Right atrium auricular region (tissue), 2 donors: Measurements from ENCODE around the gene RNF114. TPM values are rescaled to one million over a fixed set of nuclear protein-coding genes. Genes with fewer than 3 reads are reported as not detected.
A peak's percentile ranks its signal among the peaks of the same experiment; 100 is the strongest.

Experiments
- DNase-seq: peaks from one replicate; pipeline ENCODE4 v3.0.0-alpha.2; 2019; ENCODE audit warnings: low spot score
- H3K27ac ChIP-seq, 2 donors: fragments of 200-600 bp; sonication (generic); 1 replicate in 1 of 2; 2 replicates in 1 of 2; pipeline ENCODE4 v1.5.1; 2016 to 2019
- H3K27me3 ChIP-seq, 2 donors: fragments of 200-600 bp; sonication (generic); one replicate each; pipeline versions ENCODE4 v1.5.1 to v1.6.0; 2017 to 2019
- H3K36me3 ChIP-seq: fragments of 200-600 bp; sonication (generic); one replicate; pipeline ENCODE4 v1.5.1; 2016
- H3K4me1 ChIP-seq, 2 donors: fragments of 200-600 bp; sonication (generic); one replicate each; pipeline versions ENCODE4 v1.5.1 to v1.6.0; 2017 to 2019
- H3K4me3 ChIP-seq, 2 donors: fragments of 200-600 bp; sonication (generic); 1 replicate in 1 of 2; 2 replicates in 1 of 2; pipeline ENCODE4 v1.5.1; 2017 to 2019; ENCODE audit warnings: mild to moderate bottlenecking in 1 of 2, moderate library complexity in 1 of 2
- H3K9me3 ChIP-seq, 2 donors: fragments of 200-600 bp; sonication (generic); one replicate each; pipeline ENCODE4 v1.5.1; 2019
- CTCF ChIP-seq, 2 donors: fragments of 200-600 bp; sonication (generic); IDR thresholded peaks; one replicate each; pipeline ENCODE4 v1.5.1; 2019; ENCODE audit warnings: antibody characterized with exemption in 2 of 2
- total RNA-seq, 2 donors: library from RNA; depleted of rRNA; stranded (reverse); fragments of >200 nt; gene quantifications; one replicate each; pipeline ENCODE4 v1.1.0, GENCODE V29; 2016

The RNF114 gene
- total RNA-seq, 2 donors from 2014 or later, result 40.2 to 117 TPM

DNA sequence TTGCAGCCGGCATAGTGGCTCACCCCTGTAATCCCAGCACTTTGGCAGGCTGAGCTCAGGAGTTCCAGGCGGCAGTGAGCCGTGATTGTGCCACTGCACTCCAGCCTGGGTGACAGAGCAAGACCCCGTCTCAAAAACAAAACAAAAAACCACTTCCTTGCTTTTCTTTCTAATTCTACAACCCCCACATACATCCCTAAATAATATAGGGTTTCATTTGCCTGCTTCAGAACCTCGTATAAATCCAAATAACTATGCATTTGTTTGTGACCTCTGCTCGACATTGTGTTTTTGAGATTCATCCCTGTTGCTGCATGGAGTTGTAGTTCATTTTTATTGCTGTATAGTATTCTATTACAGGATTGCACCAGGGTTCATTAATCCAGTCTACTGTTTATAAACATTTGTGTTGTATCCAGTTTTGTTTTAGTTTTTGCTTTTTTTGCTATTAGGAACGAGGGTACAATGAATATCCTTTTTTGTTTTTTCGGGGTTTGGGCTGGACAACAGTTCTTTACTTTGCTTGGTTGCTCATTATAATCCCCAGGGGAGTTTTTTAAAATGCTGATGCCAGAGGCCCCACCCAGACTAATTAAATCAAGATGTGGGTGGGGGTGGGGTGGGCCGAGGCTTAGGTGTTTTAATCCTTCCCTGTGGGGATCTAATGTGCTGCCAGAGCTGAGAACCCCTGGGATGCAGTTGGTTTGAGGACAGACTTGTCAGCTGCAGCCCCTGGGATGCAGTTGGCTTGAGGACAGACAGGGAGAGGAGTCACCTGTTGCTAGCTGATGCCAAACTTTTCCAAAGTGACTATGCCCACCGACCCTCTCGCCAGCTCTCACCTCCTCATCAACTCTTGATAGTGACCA lies 44.2 kb downstream of the RNF114 start:
- no peak overlapping the region for H3K4me3 ChIP-seq
- H3K27me3 ChIP-seq, result no peaks in the 10 kb centered on the region
- peaks cover 0 to 50% of the 10 kb centered on the region in 2 donors for H3K4me1 ChIP-seq
- no peaks in the 10 kb centered on the region for H3K9me3 ChIP-seq
- no peak for DNase-seq
- H3K36me3 ChIP-seq, result no peaks in the 10 kb centered on the region
- no peak for TF ChIP-seq CTCF (IDR thresholded peaks at IDR 0.05)
- no peak overlapping the region for H3K27ac ChIP-seq

GRCh38 chr20:49981218-49982071 lies 45.2 kb downstream of the RNF114 start:
- Histone ChIP-seq H3K4me1 (peaks cover 0 to 61% of the 10 kb centered on the region in 2 donors), H3K36me3 (no peaks in the 10 kb centered on the region), H3K4me3 (no peak overlapping the region), H3K9me3 (no peaks in the 10 kb centered on the region), H3K27ac (peak overlapping the region in 1 of 2 donors; percentile 71), H3K27me3 (no peaks in the 10 kb centered on the region)
- DNase-seq, result no peak
- TF ChIP-seq CTCF (IDR thresholded peaks at IDR 0.05), result no peak

DNA sequence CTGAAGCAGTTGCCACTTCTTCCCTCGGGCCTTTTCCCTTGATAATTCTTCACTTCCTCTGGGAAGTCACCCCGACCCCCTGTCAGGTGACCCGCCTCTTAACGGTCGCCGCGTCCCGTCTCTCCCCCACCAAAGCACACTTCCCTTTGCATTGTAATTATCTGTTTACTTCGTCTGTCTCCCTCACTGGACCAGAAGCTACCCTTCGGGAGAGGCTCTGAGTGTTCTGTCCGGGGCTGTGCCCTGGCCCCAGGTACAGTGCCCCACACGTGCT lies 45.8 kb downstream of the RNF114 start:
- Histone ChIP-seq H3K36me3 (no peaks in the 10 kb centered on the region), H3K4me1 (peaks cover 0 to 67% of the 10 kb centered on the region in 2 donors), H3K4me3 (peak overlapping the region; percentile 22 to 62), H3K9me3 (no peaks in the 10 kb centered on the region), H3K27me3 (no peaks in the 10 kb centered on the region), H3K27ac (peak overlapping the region; percentile 71 to 82)
- TF ChIP-seq CTCF (IDR thresholded peaks at IDR 0.05), result no peak
- DNase-seq, result no peak

- Histone ChIP-seq H3K9me3 (no peaks in the 10 kb centered on the region), H3K27me3 (no peaks in the 10 kb centered on the region), H3K36me3 (no peaks in the 10 kb centered on the region), H3K4me3 (peak within 1 kb of the TSS; percentile 48 to 62), H3K4me1 (peaks cover 0 to 72% of the 10 kb centered on the region in 2 donors), H3K27ac (peak within 1 kb of the TSS; percentile 82 to 83)
- peak; percentile 82 for DNase-seq
- TF ChIP-seq CTCF (IDR thresholded peaks at IDR 0.05), result peak; percentile 57 to 81
These were observed 46.3 kb downstream of the RNF114 start, which contains the start of gene SNAI1 for GRCh38 chr20:49982346-49983122. TSS of gene SNAI1 (plus strand) at chr20:49982980. CDS start at chr20:49983060, 80 bp downstream.

DNA sequence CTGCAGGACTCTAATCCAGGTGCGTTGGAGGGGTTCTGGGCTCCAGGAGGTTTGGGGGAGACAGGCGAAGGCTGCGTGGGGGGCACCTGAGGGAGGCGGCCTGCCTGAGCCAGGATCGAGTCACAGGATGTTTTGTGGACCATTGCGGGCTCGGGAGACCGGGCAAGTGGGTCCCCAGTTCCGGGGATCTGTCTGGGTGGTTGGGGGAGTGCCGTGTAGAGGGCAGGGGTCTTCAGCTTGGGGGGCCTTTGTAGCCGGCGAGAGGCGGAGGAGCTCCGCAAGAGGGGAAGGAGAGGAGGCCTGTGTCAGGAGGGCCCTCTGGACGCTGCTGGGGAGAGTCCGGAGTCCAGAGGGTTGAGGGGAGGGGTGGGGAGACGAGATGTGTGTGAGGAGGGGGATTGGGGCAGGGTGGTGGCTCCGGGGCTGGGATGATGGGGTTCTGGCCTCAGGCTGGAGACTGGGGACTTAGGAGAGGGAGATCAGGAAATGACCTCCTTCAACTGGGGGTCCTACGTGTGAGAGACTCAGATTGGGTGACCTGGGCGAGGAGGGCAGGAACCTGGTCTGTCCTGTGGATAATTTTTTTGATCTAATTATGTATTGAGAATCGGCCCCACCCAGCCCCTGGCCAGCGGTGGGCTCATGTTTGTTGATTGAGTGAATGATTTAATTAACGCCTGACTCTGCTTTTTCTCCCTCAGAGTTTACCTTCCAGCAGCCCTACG lies 47.1 kb downstream of the RNF114 start:
- Histone ChIP-seq H3K36me3 (no peaks in the 10 kb centered on the region), H3K9me3 (no peaks in the 10 kb centered on the region), H3K4me1 (peaks cover 0 to 78% of the 10 kb centered on the region in 2 donors), H3K27ac (peak overlapping the region; percentile 82 to 83), H3K27me3 (no peaks in the 10 kb centered on the region), H3K4me3 (peak overlapping the region; percentile 48 to 62)
- DNase-seq, result no peak
- no peak for TF ChIP-seq CTCF (IDR thresholded peaks at IDR 0.05)
